A673 (cell line): ENCODE data around the gene CCK.

Experiments
- EZH2 ChIP-seq: fragments of 200-600 bp; sonication (generic); IDR thresholded peaks from 2 replicates; pipeline ENCODE4 v1.6.1; 2017; ENCODE audit warnings: borderline replicate concordance, low read depth, mild to moderate bottlenecking, mixed read lengths, antibody characterized with exemption, low read length; ENCODE audit not compliant: poor library complexity, severe bottlenecking
- TF ChIP-seq, protein P1 (sequence below): fragments of 300-800, 200-600 bp; sonication (generic); conservative IDR thresholded peaks from 2 replicates; pipeline ENCODE4 v1.5.1; 2017; ENCODE audit warnings: low read depth, mild to moderate bottlenecking, antibody characterized with exemption, low read length, moderate library complexity, mixed read lengths

- TF ChIP-seq EZH2 = no peak
- TF ChIP-seq, protein P1, sequence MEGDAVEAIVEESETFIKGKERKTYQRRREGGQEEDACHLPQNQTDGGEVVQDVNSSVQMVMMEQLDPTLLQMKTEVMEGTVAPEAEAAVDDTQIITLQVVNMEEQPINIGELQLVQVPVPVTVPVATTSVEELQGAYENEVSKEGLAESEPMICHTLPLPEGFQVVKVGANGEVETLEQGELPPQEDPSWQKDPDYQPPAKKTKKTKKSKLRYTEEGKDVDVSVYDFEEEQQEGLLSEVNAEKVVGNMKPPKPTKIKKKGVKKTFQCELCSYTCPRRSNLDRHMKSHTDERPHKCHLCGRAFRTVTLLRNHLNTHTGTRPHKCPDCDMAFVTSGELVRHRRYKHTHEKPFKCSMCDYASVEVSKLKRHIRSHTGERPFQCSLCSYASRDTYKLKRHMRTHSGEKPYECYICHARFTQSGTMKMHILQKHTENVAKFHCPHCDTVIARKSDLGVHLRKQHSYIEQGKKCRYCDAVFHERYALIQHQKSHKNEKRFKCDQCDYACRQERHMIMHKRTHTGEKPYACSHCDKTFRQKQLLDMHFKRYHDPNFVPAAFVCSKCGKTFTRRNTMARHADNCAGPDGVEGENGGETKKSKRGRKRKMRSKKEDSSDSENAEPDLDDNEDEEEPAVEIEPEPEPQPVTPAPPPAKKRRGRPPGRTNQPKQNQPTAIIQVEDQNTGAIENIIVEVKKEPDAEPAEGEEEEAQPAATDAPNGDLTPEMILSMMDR = no peak
Observed at GRCh38 chr3:42229266-42229941, 36.6 kb downstream of the CCK start.
